Neural progenitor cell (in vitro differentiated cells): Measurements from ENCODE around the gene SNX21. TPM values are rescaled to one million over a fixed set of nuclear protein-coding genes. Genes with fewer than 3 reads are reported as not detected.

Experiments used
- DNase-seq: peaks from one replicate; pipeline ENCODE4 v3.0.0-alpha.2; 2016; ENCODE audit warnings: low spot score
- H2AFZ ChIP-seq: fragments of 200-600 bp; sonication (generic); replicated peaks from 2 replicates; pipeline ENCODE4 v1.6.1; 2016; ENCODE audit warnings: antibody characterized with exemption
- H3F3A ChIP-seq: fragments of 200-600 bp; sonication (generic); 2 replicates; pipeline ENCODE4 v1.6.1; 2016; ENCODE audit warnings: antibody characterized with exemption, low read depth
- H3K27ac ChIP-seq: fragments of 200-600 bp; sonication (generic); 2 replicates; pipeline ENCODE4 v1.5.1; 2016; ENCODE audit warnings: mild to moderate bottlenecking
- H3K27me3 ChIP-seq: fragments of 200-600 bp; sonication (generic); 2 replicates; pipeline ENCODE4 v1.6.1; 2016; ENCODE audit warnings: mild to moderate bottlenecking, moderate library complexity
- H3K36me3 ChIP-seq: fragments of 200-600 bp; sonication (generic); 2 replicates; pipeline ENCODE4 v1.5.1; 2016
- H3K4me1 ChIP-seq: fragments of 200-600 bp; sonication (generic); 2 replicates; pipeline ENCODE4 v1.6.1; 2016; ENCODE audit warnings: mixed run types
- H3K4me2 ChIP-seq: fragments of 200-600 bp; sonication (generic); 2 replicates; pipeline ENCODE4 v1.6.1; 2016
- H3K4me3 ChIP-seq: fragments of 200-600 bp; sonication (generic); 2 replicates; pipeline ENCODE4 v1.5.1; 2016
- H3K79me2 ChIP-seq: fragments of 200-600 bp; sonication (generic); 2 replicates; pipeline ENCODE4 v1.6.1; 2016; ENCODE audit warnings: low read depth
- H3K9ac ChIP-seq: fragments of 200-600 bp; sonication (generic); 2 replicates; pipeline ENCODE4 v1.6.1; 2016
- H3K9me3 ChIP-seq: fragments of 200-600 bp; sonication (generic); 2 replicates; pipeline ENCODE4 v1.5.1; 2016; ENCODE audit warnings: low read depth
- H4K20me1 ChIP-seq: fragments of 200-600 bp; sonication (generic); 2 replicates; pipeline ENCODE4 v1.6.1; 2016; ENCODE audit warnings: low read depth
- H3K27ac Mint-ChIP-seq: 3 replicates; pipeline ENCODE4 v1.8.0; 2021; ENCODE audit warnings: mixed read lengths
- H3K27me3 Mint-ChIP-seq: 2 replicates; pipeline ENCODE4 v1.8.0; 2022; ENCODE audit warnings: low read depth, mild to moderate bottlenecking, inconsistent platforms, moderate library complexity, mixed read lengths; ENCODE audit not compliant: insufficient read depth
- H3K36me3 Mint-ChIP-seq: 3 replicates; pipeline ENCODE4 v1.8.0; 2021; ENCODE audit warnings: mixed read lengths
- H3K4me1 Mint-ChIP-seq: 3 replicates; pipeline ENCODE4 v1.8.0; 2021; ENCODE audit warnings: mixed read lengths
- H3K4me3 Mint-ChIP-seq: 3 replicates; pipeline ENCODE4 v1.8.0; 2021; ENCODE audit warnings: mild to moderate bottlenecking, moderate library complexity, mixed read lengths
- H3K9me3 Mint-ChIP-seq: 3 replicates; pipeline ENCODE4 v1.8.0; 2020; ENCODE audit warnings: mixed read lengths
- CTCF ChIP-seq: fragments of 200-600 bp; sonication (generic); IDR thresholded peaks from 2 replicates; pipeline ENCODE4 v1.5.1; 2017; ENCODE audit warnings: antibody characterized with exemption, mild to moderate bottlenecking
- EZH2 ChIP-seq: fragments of 200-600 bp; sonication (generic); IDR thresholded peaks from 2 replicates; pipeline ENCODE4 v1.6.1; 2017; ENCODE audit warnings: antibody characterized with exemption, mild to moderate bottlenecking, moderate library complexity
- EZH2phosphoT487 ChIP-seq: fragments of 200-600 bp; sonication (generic); IDR thresholded peaks from 2 replicates; pipeline ENCODE4 v1.6.1; 2017; ENCODE audit warnings: antibody characterized with exemption
- total RNA-seq: library from RNA; depleted of rRNA; stranded (reverse); fragments of >200 nt; gene quantifications from 2 replicates; pipeline ENCODE4 v1.2.3, GENCODE V29; 2015; ENCODE audit warnings: low replicate concordance

The SNX21 gene
- total RNA-seq, 1 donor from 2014 or later = 12.2 TPM

- H3K27ac ChIP-seq = no peak overlapping the region
- no peak overlapping the region for H3K9ac ChIP-seq
- H3K4me3 ChIP-seq = no peak overlapping the region
- H4K20me1 ChIP-seq = peaks cover 3% of the 10 kb centered on the region
- H2AFZ ChIP-seq = no peak overlapping the region
- no peaks in the 10 kb centered on the region for H3K9me3 Mint-ChIP-seq
- H3K27me3 Mint-ChIP-seq = no peaks in the 10 kb centered on the region
- no peaks in the 10 kb centered on the region for H3F3A ChIP-seq
- TF ChIP-seq EZH2phosphoT487 (no peak), CTCF (no peak), EZH2 (no peak)
- H3K27me3 ChIP-seq = no peaks in the 10 kb centered on the region
- H3K4me3 Mint-ChIP-seq = no peak overlapping the region
- H3K4me1 ChIP-seq = no peaks in the 10 kb centered on the region
- H3K4me1 Mint-ChIP-seq = peaks cover 2% of the 10 kb centered on the region
- peaks cover 7% of the 10 kb centered on the region for H3K36me3 Mint-ChIP-seq
- H3K9me3 ChIP-seq = no peaks in the 10 kb centered on the region
- H3K36me3 ChIP-seq = no peaks in the 10 kb centered on the region
- H3K4me2 ChIP-seq = no peak overlapping the region
- no peaks in the 10 kb centered on the region for H3K79me2 ChIP-seq
- DNase-seq = no peak
- H3K27ac Mint-ChIP-seq = no peak overlapping the region
Observed at GRCh38 chr20:45841407-45842129, 8.0 kb downstream of the SNX21 start.

- Mint-ChIP-seq H3K4me1 (no peaks in the 10 kb centered on the region), H3K4me3 (no peak overlapping the region), H3K9me3 (no peaks in the 10 kb centered on the region), H3K27me3 (no peaks in the 10 kb centered on the region), H3K36me3 (peaks cover 7% of the 10 kb centered on the region), H3K27ac (no peak overlapping the region)
- Histone ChIP-seq H4K20me1 (peaks cover 3% of the 10 kb centered on the region), H3F3A (no peaks in the 10 kb centered on the region), H3K27me3 (no peaks in the 10 kb centered on the region), H2AFZ (no peak overlapping the region), H3K79me2 (no peaks in the 10 kb centered on the region), H3K9me3 (no peaks in the 10 kb centered on the region), H3K9ac (no peak overlapping the region), H3K27ac (no peak overlapping the region), H3K4me3 (no peak overlapping the region), H3K4me1 (no peaks in the 10 kb centered on the region), H3K4me2 (no peak overlapping the region), H3K36me3 (no peaks in the 10 kb centered on the region)
- DNase-seq = no peak
- TF ChIP-seq EZH2 = no peak
- no peak for TF ChIP-seq CTCF
- no peak for TF ChIP-seq EZH2phosphoT487
Observed at GRCh38 chr20:45842169-45842812, 8.7 kb downstream of the SNX21 start.

GRCh38 chr20:45843506-45843905 is 9.9 kb downstream of the SNX21 start:
- H3K4me1 Mint-ChIP-seq = no peaks in the 10 kb centered on the region
- H3K4me2 ChIP-seq = no peak overlapping the region
- no peak overlapping the region for H3K4me3 Mint-ChIP-seq
- H2AFZ ChIP-seq = no peak overlapping the region
- H3K4me3 ChIP-seq = no peak overlapping the region
- H3K36me3 Mint-ChIP-seq = peaks cover 7% of the 10 kb centered on the region
- no peak overlapping the region for H3K27ac Mint-ChIP-seq
- no peaks in the 10 kb centered on the region for H3K9me3 Mint-ChIP-seq
- TF ChIP-seq EZH2phosphoT487 (no peak), EZH2 (no peak), CTCF (no peak)
- H3K27me3 ChIP-seq = no peaks in the 10 kb centered on the region
- no peaks in the 10 kb centered on the region for H3F3A ChIP-seq
- no peak for DNase-seq
- no peak overlapping the region for H3K27ac ChIP-seq
- no peaks in the 10 kb centered on the region for H3K4me1 ChIP-seq
- H3K79me2 ChIP-seq = no peaks in the 10 kb centered on the region
- no peak overlapping the region for H3K9ac ChIP-seq
- no peaks in the 10 kb centered on the region for H3K36me3 ChIP-seq
- no peaks in the 10 kb centered on the region for H4K20me1 ChIP-seq
- no peaks in the 10 kb centered on the region for H3K27me3 Mint-ChIP-seq
- H3K9me3 ChIP-seq = no peaks in the 10 kb centered on the region
